SK-N-SH (cell line): Measurements from ENCODE around the gene CELF2. TPM values are rescaled to one million over a fixed set of nuclear protein-coding genes. Genes with fewer than 3 reads are reported as not detected.

ENCODE experiments used
- CTCF ChIA-PET: fragments of 300-600, 350-600 bp; formaldehyde crosslinking; extraction: SDS; loops from one replicate; lab custom pipeline; 2021; lab: Yijun Ruan, JAX
- POLR2A ChIA-PET: fragments of 350-600 bp; sonication (Branson Sonifier 250); formaldehyde crosslinking; extraction: SDS; loops from one replicate; lab custom pipeline; 2020; ENCODE audit warnings: antibody characterized with exemption, inconsistent platforms; lab: Yijun Ruan, JAX
- DNase-seq: peaks from one replicate; pipeline ENCODE4 v3.0.0; 2012
- H2AFZ ChIP-seq: fragments of 200-600 bp; sonication (generic); 2 replicates; pipeline ENCODE4 v1.8.1; 2016; ENCODE audit warnings: antibody characterized with exemption, mild to moderate bottlenecking, low read depth
- H3F3A ChIP-seq: fragments of 200-600 bp; sonication (generic); replicated peaks from 2 replicates; pipeline ENCODE3; 2016; ENCODE audit warnings: antibody characterized with exemption, mild to moderate bottlenecking; ENCODE audit not compliant: insufficient read depth
- H3K27ac ChIP-seq, 2 experiments: fragments of 200-500 bp in 1 of 2; fragments of 200-600 bp in 1 of 2; sonication (Bioruptor generic) in 1 of 2; sonication (generic), shearing (Covaris generic) in 1 of 2; 2 replicates each; pipeline versions ENCODE4 v1.5.1 to v1.6.1; 2014 to 2016; ENCODE audit warnings: low read depth in 2 of 2, inconsistent platforms in 1 of 2, low read length in 1 of 2, mild to moderate bottlenecking in 1 of 2, mixed read lengths in 1 of 2
- H3K27me3 ChIP-seq: fragments of 200-600 bp; sonication (generic), shearing (Covaris generic); 2 replicates; pipeline ENCODE4 v1.6.1; 2016; ENCODE audit warnings: mixed run types; ENCODE audit not compliant: insufficient read depth
- H3K36me3 ChIP-seq, 2 experiments: fragments of 200-500 bp in 1 of 2; fragments of 200-600 bp in 1 of 2; sonication (Bioruptor generic) in 1 of 2; sonication (generic) in 1 of 2; replicated peaks in 1 of 2; 2 replicates each; pipeline versions ENCODE3 to v1.5.1; 2014 to 2016; ENCODE audit warnings: low read length in 1 of 2, mild to moderate bottlenecking in 1 of 2; ENCODE audit not compliant: insufficient read depth in 2 of 2, control insufficient read depth in 1 of 2
- H3K4me1 ChIP-seq, 2 experiments: fragments of 200-500 bp in 1 of 2; fragments of 200-600 bp in 1 of 2; sonication (Bioruptor generic) in 1 of 2; sonication (generic), shearing (Covaris generic) in 1 of 2; 2 replicates each; pipeline versions ENCODE4 v1.5.1 to v1.6.1; 2014 to 2016; ENCODE audit warnings: low read depth in 1 of 2, low read length in 1 of 2, mixed run types in 1 of 2; ENCODE audit not compliant: insufficient read depth in 2 of 2, control insufficient read depth in 1 of 2
- H3K4me2 ChIP-seq: fragments of 200-600 bp; sonication (generic), shearing (Covaris generic); 2 replicates; pipeline ENCODE4 v1.6.1; 2017; ENCODE audit warnings: mixed run types
- H3K4me3 ChIP-seq, 2 experiments: fragments of 200-500 bp in 1 of 2; fragments of 200-600 bp in 1 of 2; sonication (Bioruptor generic) in 1 of 2; sonication (generic), shearing (Covaris generic) in 1 of 2; 2 replicates each; pipeline versions ENCODE4 v1.5.1 to v1.8.1; 2014 to 2016; ENCODE audit warnings: low read depth in 2 of 2, inconsistent platforms in 1 of 2, low read length in 1 of 2, mild to moderate bottlenecking in 1 of 2, mixed read lengths in 1 of 2, moderate library complexity in 1 of 2
- H3K79me2 ChIP-seq: fragments of 200-600 bp; sonication (generic); 2 replicates; pipeline ENCODE4 v1.8.1; 2017; ENCODE audit warnings: mild to moderate bottlenecking; ENCODE audit not compliant: insufficient read depth
- H3K9ac ChIP-seq: fragments of 200-600 bp; sonication (generic); 2 replicates; pipeline ENCODE4 v1.6.1; 2017; ENCODE audit warnings: mixed run types
- H3K9me2 ChIP-seq: fragments of 200-600 bp; sonication (generic); 2 replicates; pipeline ENCODE4 v1.6.1; 2017; ENCODE audit warnings: mixed run types
- H3K9me3 ChIP-seq: fragments of 200-600 bp; sonication (generic); 2 replicates; pipeline ENCODE4 v1.6.1; 2017; ENCODE audit warnings: mixed run types, mild to moderate bottlenecking, moderate library complexity
- H4K20me1 ChIP-seq: fragments of 200-600 bp; sonication (generic); 2 replicates; pipeline ENCODE4 v1.6.1; 2017; ENCODE audit warnings: mild to moderate bottlenecking, mixed run types; ENCODE audit not compliant: insufficient read depth
- EP300 ChIP-seq, 2 experiments: IDR thresholded peaks; 2 replicates each; pipeline versions ENCODE4 v1.4.0 to v1.6.1; 2012; ENCODE audit warnings: borderline replicate concordance in 1 of 2, low read depth in 1 of 2, low read length in 1 of 2
- FOSL2 ChIP-seq: IDR thresholded peaks from 2 replicates; pipeline ENCODE4 v1.4.0; 2012; ENCODE audit warnings: low read depth, mild to moderate bottlenecking, moderate library complexity, borderline replicate concordance
- FOXJ3 ChIP-seq: sonication (generic); formaldehyde crosslinking; IDR thresholded peaks from 2 replicates; pipeline ENCODE4 v1.5.1; 2020; ENCODE audit warnings: mild to moderate bottlenecking, missing genetic modification reagents
- GABPA ChIP-seq: IDR thresholded peaks from 2 replicates; pipeline ENCODE4 v1.4.0; 2012; ENCODE audit warnings: low read depth, mild to moderate bottlenecking
- JUND ChIP-seq: IDR thresholded peaks from 2 replicates; pipeline ENCODE4 v1.4.0; 2012
- NFIC ChIP-seq: IDR thresholded peaks from 2 replicates; pipeline ENCODE4 v1.4.0; 2012; ENCODE audit warnings: borderline replicate concordance
- NRF1 ChIP-seq: IDR thresholded peaks from 2 replicates; pipeline ENCODE4 v1.6.1; 2012; ENCODE audit warnings: low read depth, mild to moderate bottlenecking, low read length
- RAD21 ChIP-seq: IDR thresholded peaks from 2 replicates; pipeline ENCODE4 v1.6.1; 2012; ENCODE audit warnings: mild to moderate bottlenecking, low read length
- RCOR1 ChIP-seq: fragments of 150-350 bp; IDR thresholded peaks from 2 replicates; pipeline ENCODE4 v1.6.1; 2017; ENCODE audit warnings: antibody characterized with exemption, low read length
- RFX5 ChIP-seq: IDR thresholded peaks from 2 replicates; pipeline ENCODE4 v1.6.1; 2012; ENCODE audit warnings: mild to moderate bottlenecking, improper control_type of control experiment, low read length
- SIN3A ChIP-seq: IDR thresholded peaks from 2 replicates; pipeline ENCODE4 v1.6.1; 2012; ENCODE audit warnings: low read depth, mild to moderate bottlenecking, low read length, moderate library complexity, borderline replicate concordance
- SMC3 ChIP-seq: IDR thresholded peaks from 2 replicates; pipeline ENCODE4 v1.6.1; 2012; ENCODE audit warnings: low read depth, low read length, improper control_type of control experiment
- TEAD4 ChIP-seq: IDR thresholded peaks from 2 replicates; pipeline ENCODE4 v1.4.0; 2012; ENCODE audit warnings: mild to moderate bottlenecking, borderline replicate concordance; ENCODE audit not compliant: insufficient read depth
- YY1 ChIP-seq: IDR thresholded peaks from 2 replicates; pipeline ENCODE4 v1.4.0; 2012; ENCODE audit warnings: low read depth, mild to moderate bottlenecking
- WGBS: methylation state at CpG from one replicate; pipeline ENCODE4 v1.1.6; 2017; ENCODE audit warnings: low lambda C conversion rate; 5-methylcytosine and 5-hydroxymethylcytosine counted together
- polyA plus RNA-seq, 3 experiments: library from polyadenylated mRNA; depleted of rRNA; stranded (reverse); fragments of >200 nt; gene quantifications; 2 replicates each; pipeline ENCODE4 v1.2.3, GENCODE V29; 2012
- TF ChIP-seq, protein P1 (sequence below): fragments of 200-600 bp; sonication (generic); IDR thresholded peaks from 2 replicates; pipeline ENCODE4 v1.6.1; 2017; ENCODE audit warnings: antibody characterized with exemption, mild to moderate bottlenecking, moderate library complexity
- TF ChIP-seq, protein P2 (sequence below): fragments of 150-350 bp; IDR thresholded peaks from 2 replicates; pipeline ENCODE4 v1.6.1; 2017; ENCODE audit warnings: antibody characterized with exemption, low read length, low read depth, borderline replicate concordance
- TF ChIP-seq, protein P3 (sequence below): IDR thresholded peaks from 2 replicates; pipeline ENCODE4; 2012

The CELF2 gene
- polyA plus RNA-seq, 1 of the 3 experiments (the other 2 are of a cell fraction), result 0.03 TPM

DNA sequence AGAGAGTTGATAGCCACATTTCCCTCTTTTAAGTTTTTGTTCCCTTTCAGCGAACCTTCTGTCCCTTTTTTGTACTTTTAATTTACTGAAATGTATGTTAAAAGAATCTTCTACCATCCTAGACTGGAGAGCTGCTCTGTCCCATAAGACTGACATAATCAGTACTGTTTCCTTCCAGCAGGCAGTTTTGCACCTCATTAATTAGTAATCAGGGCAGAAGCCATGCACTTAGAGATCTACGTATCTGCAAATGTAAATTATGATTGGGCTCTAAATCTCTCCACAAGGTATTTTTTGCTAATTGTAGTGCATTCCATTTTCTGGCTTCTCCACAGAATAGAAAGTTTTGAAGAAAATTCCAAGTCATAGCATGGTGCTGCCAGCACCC lies 232.1 kb downstream of the CELF2 start:
- POLR2A ChIA-PET, result no interaction called here
- no peaks in the 10 kb centered on the region for H3K27me3 ChIP-seq
- 26% methylated on average over 2 of the region's 2 CpGs for WGBS

DNA sequence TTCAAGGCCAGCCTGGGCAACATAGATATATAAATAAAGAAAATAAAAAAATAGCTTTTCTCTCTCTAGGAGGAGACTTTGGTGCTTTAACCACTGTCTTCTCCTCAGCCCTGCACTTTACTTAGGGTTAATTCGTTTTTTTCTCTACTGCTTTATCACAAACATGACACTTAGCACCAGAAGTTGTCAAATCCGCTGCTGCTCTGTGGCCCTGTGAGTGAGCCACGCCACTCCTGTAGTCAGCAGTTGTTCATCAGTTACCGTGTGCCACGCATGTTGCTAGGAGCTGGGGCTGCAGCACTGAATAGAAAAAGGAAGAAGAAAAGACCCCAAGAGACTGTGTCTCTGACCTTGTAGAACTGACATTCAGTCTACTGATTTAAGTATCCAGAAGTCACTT lies 232.6 kb downstream of the CELF2 start:
- Histone ChIP-seq H3K9me2 (no peaks in the 10 kb centered on the region), H3K4me3 (no peak overlapping the region), H3K36me3 (no peaks in the 10 kb centered on the region), H3F3A (no peaks in the 10 kb centered on the region), H3K4me1 (no peaks in the 10 kb centered on the region), H4K20me1 (no peaks in the 10 kb centered on the region), H3K9me3 (no peaks in the 10 kb centered on the region), H3K27ac (no peak overlapping the region), H3K9ac (no peak overlapping the region), H3K79me2 (no peaks in the 10 kb centered on the region), H3K4me2 (no peak overlapping the region), H2AFZ (no peak overlapping the region), H3K27me3 (no peaks in the 10 kb centered on the region)
- CTCF ChIA-PET, result no interaction called here
- DNase-seq, result no peak
- POLR2A ChIA-PET, result no interaction called here
- WGBS, result 26% methylated on average over 5 of the region's 5 CpGs
- TF ChIP-seq YY1 (no peak), RCOR1 (no peak)

More for the DNA sequence above, 232.1 kb downstream of the CELF2 start:
- no peak overlapping the region for H3K9ac ChIP-seq
- H3K4me2 ChIP-seq, result no peak overlapping the region
- no peaks in the 10 kb centered on the region for H3K36me3 ChIP-seq
- DNase-seq, result no peak
- H4K20me1 ChIP-seq, result no peaks in the 10 kb centered on the region
- no peaks in the 10 kb centered on the region for H3F3A ChIP-seq
- H3K79me2 ChIP-seq, result no peaks in the 10 kb centered on the region
- no peak overlapping the region for H2AFZ ChIP-seq
- TF ChIP-seq FOXJ3 (CRISPR knock-in tag) (no peak), JUND (no peak), RAD21 (no peak), NFIC (no peak), RCOR1 (no peak), FOSL2 (no peak), SIN3A (no peak), EP300 (IDR thresholded peaks at IDR 0.05; ENCODE audit: borderline replicate concordance in 1 of 2, low read depth in 1 of 2, low read length in 1 of 2) (no peak), SMC3 (no peak), TEAD4 (no peak), YY1 (no peak), NRF1 (no peak), RFX5 (no peak), GABPA (no peak)
- TF ChIP-seq, protein P1, sequence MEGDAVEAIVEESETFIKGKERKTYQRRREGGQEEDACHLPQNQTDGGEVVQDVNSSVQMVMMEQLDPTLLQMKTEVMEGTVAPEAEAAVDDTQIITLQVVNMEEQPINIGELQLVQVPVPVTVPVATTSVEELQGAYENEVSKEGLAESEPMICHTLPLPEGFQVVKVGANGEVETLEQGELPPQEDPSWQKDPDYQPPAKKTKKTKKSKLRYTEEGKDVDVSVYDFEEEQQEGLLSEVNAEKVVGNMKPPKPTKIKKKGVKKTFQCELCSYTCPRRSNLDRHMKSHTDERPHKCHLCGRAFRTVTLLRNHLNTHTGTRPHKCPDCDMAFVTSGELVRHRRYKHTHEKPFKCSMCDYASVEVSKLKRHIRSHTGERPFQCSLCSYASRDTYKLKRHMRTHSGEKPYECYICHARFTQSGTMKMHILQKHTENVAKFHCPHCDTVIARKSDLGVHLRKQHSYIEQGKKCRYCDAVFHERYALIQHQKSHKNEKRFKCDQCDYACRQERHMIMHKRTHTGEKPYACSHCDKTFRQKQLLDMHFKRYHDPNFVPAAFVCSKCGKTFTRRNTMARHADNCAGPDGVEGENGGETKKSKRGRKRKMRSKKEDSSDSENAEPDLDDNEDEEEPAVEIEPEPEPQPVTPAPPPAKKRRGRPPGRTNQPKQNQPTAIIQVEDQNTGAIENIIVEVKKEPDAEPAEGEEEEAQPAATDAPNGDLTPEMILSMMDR, result no peak
- TF ChIP-seq, protein P2, sequence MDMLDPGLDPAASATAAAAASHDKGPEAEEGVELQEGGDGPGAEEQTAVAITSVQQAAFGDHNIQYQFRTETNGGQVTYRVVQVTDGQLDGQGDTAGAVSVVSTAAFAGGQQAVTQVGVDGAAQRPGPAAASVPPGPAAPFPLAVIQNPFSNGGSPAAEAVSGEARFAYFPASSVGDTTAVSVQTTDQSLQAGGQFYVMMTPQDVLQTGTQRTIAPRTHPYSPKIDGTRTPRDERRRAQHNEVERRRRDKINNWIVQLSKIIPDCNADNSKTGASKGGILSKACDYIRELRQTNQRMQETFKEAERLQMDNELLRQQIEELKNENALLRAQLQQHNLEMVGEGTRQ, result no peak
- TF ChIP-seq, protein P3, sequence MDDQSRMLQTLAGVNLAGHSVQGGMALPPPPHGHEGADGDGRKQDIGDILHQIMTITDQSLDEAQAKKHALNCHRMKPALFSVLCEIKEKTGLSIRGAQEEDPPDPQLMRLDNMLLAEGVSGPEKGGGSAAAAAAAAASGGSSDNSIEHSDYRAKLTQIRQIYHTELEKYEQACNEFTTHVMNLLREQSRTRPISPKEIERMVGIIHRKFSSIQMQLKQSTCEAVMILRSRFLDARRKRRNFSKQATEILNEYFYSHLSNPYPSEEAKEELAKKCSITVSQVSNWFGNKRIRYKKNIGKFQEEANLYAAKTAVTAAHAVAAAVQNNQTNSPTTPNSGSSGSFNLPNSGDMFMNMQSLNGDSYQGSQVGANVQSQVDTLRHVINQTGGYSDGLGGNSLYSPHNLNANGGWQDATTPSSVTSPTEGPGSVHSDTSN, result no peak
- H3K27ac ChIP-seq, result no peak overlapping the region
- H3K4me3 ChIP-seq, result no peak overlapping the region
- H3K4me1 ChIP-seq, result no peaks in the 10 kb centered on the region
- H3K9me3 ChIP-seq, result no peaks in the 10 kb centered on the region
- CTCF ChIA-PET, result no interaction called here
- H3K9me2 ChIP-seq, result no peaks in the 10 kb centered on the region
